HepG2 (cell line): ENCODE data around the gene DDX4. TPM values are rescaled to one million over a fixed set of nuclear protein-coding genes. Genes with fewer than 3 reads are reported as not detected.

ENCODE experiments used
- ATAC-seq: fragments of 200-7000 bp; cut with Tn5 transposase; 3 replicates; pipeline ENCODE4 v1.9.1; 2020; ENCODE audit warnings: mild to moderate bottlenecking, moderate library complexity
- BruUV-seq: library from RNA; stranded (reverse); fragments of 400-500 nt; replicated peaks from 2 replicates; lab custom pipeline; 2021; lab: Mats Ljungman, UMichigan
- CTCF ChIA-PET: fragments of 300-600 bp; formaldehyde crosslinking; extraction: SDS; loops from one replicate; lab custom pipeline; 2021; ENCODE audit warnings: low total read pairs, inconsistent platforms, low intra/inter-chr PET ratio; lab: Yijun Ruan, JAX
- POLR2A ChIA-PET: fragments of 350-600 bp; sonication (Branson Sonifier 250); formaldehyde crosslinking; loops from one replicate; lab custom pipeline; 2020; ENCODE audit warnings: antibody characterized with exemption, inconsistent platforms; lab: Yijun Ruan, JAX
- DNase-seq: peaks from one replicate; pipeline ENCODE4 v3.0.0-alpha.2; 2015; ENCODE audit warnings: low spot score
- FAIRE-seq: peaks from 3 replicates; lab custom pipeline; 2011; peaks lifted over from hg19 to GRCh38; lab: Jason Lieb, UNC
- H2AFZ ChIP-seq: one replicate; pipeline ENCODE4 v1.6.1; 2011; ENCODE audit warnings: low read length, inconsistent platforms
- H3K27ac ChIP-seq: fragments of 300-600 bp; 3 replicates; pipeline ENCODE4 v1.8.0; 2011; ENCODE audit warnings: mixed run types, mild to moderate bottlenecking, mixed read lengths, low read length, inconsistent platforms; ENCODE audit not compliant: insufficient read depth; ENCODE audit errors: extremely low read length
- H3K27me3 ChIP-seq, 2 experiments: fragments of 200-600 bp in 1 of 2; 2 replicates in 1 of 2; 3 replicates in 1 of 2; pipeline versions ENCODE4 v1.6.0 to v1.8.0; 2011; ENCODE audit warnings: low read length in 2 of 2, mild to moderate bottlenecking in 2 of 2, moderate library complexity in 2 of 2, inconsistent platforms in 1 of 2; ENCODE audit not compliant: insufficient read depth in 2 of 2, control insufficient read depth in 1 of 2
- H3K36me3 ChIP-seq, 2 experiments: fragments of 200-600 bp in 1 of 2; replicated peaks in 1 of 2; 2 replicates in 1 of 2; 3 replicates in 1 of 2; pipeline versions ENCODE4 v1.5.1 to v1.8.0; 2011; ENCODE audit warnings: low read length in 2 of 2, inconsistent platforms in 1 of 2; ENCODE audit not compliant: insufficient read depth in 2 of 2, control insufficient read depth in 1 of 2
- H3K4me1 ChIP-seq: 2 replicates; pipeline ENCODE4 v1.5.1; 2012; ENCODE audit warnings: low read length, inconsistent platforms; ENCODE audit not compliant: insufficient read depth
- H3K4me2 ChIP-seq: 2 replicates; pipeline ENCODE4 v1.6.0; 2011; ENCODE audit warnings: low read depth, low read length, inconsistent platforms
- H3K4me3 ChIP-seq, 3 experiments: fragments of 200-600 bp in 1 of 3; sonication (generic), shearing (Covaris generic) in 1 of 3; replicated peaks in 1 of 3; 2 replicates each; pipeline ENCODE4 v1.5.1; 2011 to 2016; ENCODE audit warnings: low read length in 3 of 3, inconsistent platforms in 2 of 3, low read depth in 2 of 3, mild to moderate bottlenecking in 2 of 3, control low read depth in 1 of 3, mixed read lengths in 1 of 3; ENCODE audit not compliant: insufficient read depth in 1 of 3
- H3K79me2 ChIP-seq: one replicate; pipeline ENCODE4 v1.6.1; 2011; ENCODE audit warnings: low read length, inconsistent platforms; ENCODE audit not compliant: insufficient read depth
- H3K9ac ChIP-seq: 2 replicates; pipeline ENCODE4 v1.6.0; 2011; ENCODE audit warnings: mild to moderate bottlenecking, low read depth, low read length, inconsistent platforms; ENCODE audit not compliant: insufficient read depth
- H3K9me3 ChIP-seq: 2 replicates; pipeline ENCODE4 v1.5.1; 2012; ENCODE audit warnings: mild to moderate bottlenecking, low read length
- H4K20me1 ChIP-seq: 2 replicates; pipeline ENCODE4 v1.6.0; 2011; ENCODE audit warnings: inconsistent platforms, mild to moderate bottlenecking, low read length, moderate library complexity; ENCODE audit not compliant: insufficient read depth
- ATF7 ChIP-seq, 2 experiments: fragments of 450-650 bp in 1 of 2; sonication (generic) in 1 of 2; formaldehyde crosslinking in 1 of 2; IDR thresholded peaks; 2 replicates each; pipeline versions ENCODE4 v1.4.0 to v1.6.1; 2016 to 2020; ENCODE audit warnings: antibody characterized with exemption in 1 of 2, mild to moderate bottlenecking in 1 of 2, missing genetic modification reagents in 1 of 2
- ATF7-NPFF ChIP-seq: sonication (generic); formaldehyde crosslinking; IDR thresholded peaks from 2 replicates; pipeline ENCODE4 v1.8.1; 2023; ENCODE audit warnings: mild to moderate bottlenecking, low read depth, missing genetic modification reagents, moderate library complexity
- CBX2 ChIP-seq, 2 experiments: fragments of 200-600 bp in 1 of 2; sonication (generic); formaldehyde crosslinking in 1 of 2; IDR thresholded peaks; 2 replicates each; pipeline versions ENCODE4 v1.7.0 to v1.8.1; 2018 to 2022; ENCODE audit warnings: low read depth in 2 of 2, low read length in 1 of 2, mild to moderate bottlenecking in 1 of 2, missing genetic modification reagents in 1 of 2
- ELF3 ChIP-seq: IDR thresholded peaks from 2 replicates; pipeline ENCODE4 v1.6.1; 2016; ENCODE audit warnings: missing genetic modification reagents, missing compliant biosample characterization
- EZH2 ChIP-seq: conservative IDR thresholded peaks from 2 replicates; pipeline ENCODE4 v1.6.1; 2012; ENCODE audit warnings: mild to moderate bottlenecking, low read depth, low read length, moderate library complexity
- FOXA3 ChIP-seq: IDR thresholded peaks from 2 replicates; pipeline ENCODE4 v1.6.1; 2016; ENCODE audit warnings: missing genetic modification reagents, missing compliant biosample characterization
- MAFF ChIP-seq: IDR thresholded peaks from 2 replicates; pipeline ENCODE4 v1.6.1; 2011; ENCODE audit warnings: low read depth, low read length, improper control_type of control experiment
- MED8 ChIP-seq: sonication (generic); formaldehyde crosslinking; IDR thresholded peaks from 2 replicates; pipeline ENCODE4 v1.8.1; 2023; ENCODE audit warnings: mild to moderate bottlenecking, missing genetic modification reagents; ENCODE audit not compliant: insufficient replicate concordance
- MEIS1 ChIP-seq: sonication (generic); formaldehyde crosslinking; IDR thresholded peaks from 2 replicates; pipeline ENCODE4 v1.9.0; 2021; ENCODE audit warnings: mild to moderate bottlenecking, missing genetic modification reagents, moderate library complexity, borderline replicate concordance
- POLR2AphosphoS5 ChIP-seq: IDR thresholded peaks from 2 replicates; pipeline ENCODE4 v1.6.1; 2012; ENCODE audit warnings: low read depth, low read length
- SMAD3 ChIP-seq: sonication (generic); formaldehyde crosslinking; IDR thresholded peaks from 2 replicates; pipeline ENCODE4 v1.4.0; 2020; ENCODE audit warnings: missing genetic modification reagents
- THYN1 ChIP-seq: sonication (generic); formaldehyde crosslinking; IDR thresholded peaks from 2 replicates; pipeline ENCODE4 v1.8.1; 2023; ENCODE audit warnings: low read depth, mild to moderate bottlenecking, moderate library complexity, missing genetic modification reagents, borderline replicate concordance
- ZBTB39 ChIP-seq: sonication (generic); formaldehyde crosslinking; IDR thresholded peaks from 2 replicates; pipeline ENCODE4 v1.5.0; 2020; ENCODE audit warnings: missing genetic modification reagents
- ZNF280B ChIP-seq: sonication (generic); formaldehyde crosslinking; IDR thresholded peaks from 2 replicates; pipeline ENCODE4 v1.5.0; 2020; ENCODE audit warnings: missing genetic modification reagents, mild to moderate bottlenecking, borderline replicate concordance
- ZNF354B ChIP-seq: sonication (generic); formaldehyde crosslinking; IDR thresholded peaks from 2 replicates; pipeline ENCODE4 v1.8.0; 2022; ENCODE audit warnings: mild to moderate bottlenecking, missing genetic modification reagents
- ZNF432 ChIP-seq: sonication (generic); formaldehyde crosslinking; IDR thresholded peaks from 2 replicates; pipeline ENCODE4 v1.5.0; 2020; ENCODE audit warnings: missing genetic modification reagents, mild to moderate bottlenecking, borderline replicate concordance
- ZNF790 ChIP-seq: sonication (generic); formaldehyde crosslinking; IDR thresholded peaks from 2 replicates; pipeline ENCODE4 v1.8.0; 2022; ENCODE audit warnings: missing genetic modification reagents, mild to moderate bottlenecking, borderline replicate concordance
- ZSCAN20 ChIP-seq: sonication (generic); formaldehyde crosslinking; IDR thresholded peaks from 2 replicates; pipeline ENCODE4 v1.4.0; 2020; ENCODE audit warnings: missing genetic modification reagents, mild to moderate bottlenecking, borderline replicate concordance
- WGBS: methylation state at CpG from one replicate; pipeline ENCODE4 v1.1.6; 2017; ENCODE audit warnings: low lambda C conversion rate; 5-methylcytosine and 5-hydroxymethylcytosine counted together
- in situ Hi-C: cut with HindIII; loops from 2 replicates; pipeline ENCODE4 v1.10.0; 2017; ENCODE audit warnings: low pct_unique_long_range_greater_than_20kb; ENCODE audit not compliant: extremely low pct_ligation_motif_present
- intact Hi-C: fragments of 100-400 bp; cut with micrococcal nuclease; formaldehyde crosslinking; loops from one replicate; pipeline ENCODE4 v1.10.0; 2022; ENCODE audit not compliant: unreplicated experiment
- polyA plus RNA-seq, 8 experiments: library from polyadenylated mRNA; depleted of rRNA in 3 of 8; stranded (reverse) in 7 of 8; unstranded in 1 of 8; fragments of >200 nt; fragmentation: Illumina TruSeq in 4 of 8; extraction: Trizol in 4 of 8; gene quantifications; 2 replicates each; pipeline versions ENCODE4 v1.2.1 to v1.2.3, GENCODE V29; 2011 to 2016; ENCODE audit warnings: low read depth in 4 of 8, missing spikeins in 1 of 8, mixed read lengths in 1 of 8; ENCODE audit not compliant: insufficient read depth in 1 of 8
- total RNA-seq, 5 experiments: library from RNA; depleted of rRNA; stranded (reverse); fragments of >200 nt; fragmentation: Illumina TruSeq; extraction: Trizol; gene quantifications; 2 replicates each; pipeline ENCODE4 v1.2.3, GENCODE V29; 2016; ENCODE audit warnings: low read depth in 1 of 5

The DDX4 gene
- total and polyA plus RNA-seq, 2 of the 13 experiments (the other 11 are each of a cell fraction or from before 2014, with no cell fraction given), result 0.05 TPM; not detected in 1

- 18% methylated on average over 3 of the region's 3 CpGs for WGBS
- intact Hi-C loops, result no loop called here
- H2AFZ ChIP-seq, result no peak overlapping the region
- FAIRE-seq, result no peak
- CTCF ChIA-PET, result no interaction called here
- no peak for DNase-seq
- no TSS peak for BruUV-seq
- no peaks in the 10 kb centered on the region for H3K4me1 ChIP-seq
- no peak overlapping the region for H3K9ac ChIP-seq
- ATAC-seq, result no peak
- no peaks in the 10 kb centered on the region for H3K79me2 ChIP-seq
- in situ Hi-C loops, result no loop called here
- no peak overlapping the region for H3K4me2 ChIP-seq
- no peak overlapping the region for H3K27ac ChIP-seq
- H3K9me3 ChIP-seq, result no peaks in the 10 kb centered on the region
- no peaks in the 10 kb centered on the region for H3K36me3 ChIP-seq
- H3K27me3 ChIP-seq, result no peaks in the 10 kb centered on the region; a peak in 1 of 5 replicates
- H3K4me3 ChIP-seq, result no peak overlapping the region
- POLR2A ChIA-PET, result no interaction called here
- no peaks in the 10 kb centered on the region for H4K20me1 ChIP-seq
- TF ChIP-seq THYN1 (no peak), ELF3 (CRISPR knock-in tag) (no peak), ATF7 (IDR thresholded peaks at IDR 0.05) (no peak), ATF7 (CRISPR knock-in tag; IDR thresholded peaks at IDR 0.05) (no peak), ZSCAN20 (CRISPR knock-in tag) (no peak), ZNF790 (no peak), CBX2 (IDR thresholded peaks at IDR 0.05; ENCODE audit: low read depth, low read length) (no peak), CBX2 (CRISPR knock-in tag; IDR thresholded peaks at IDR 0.05; ENCODE audit: low read depth) (no peak), ZNF354B (no peak), ZBTB39 (CRISPR knock-in tag) (no peak), MED8 (CRISPR knock-in tag) (no peak), ZNF432 (CRISPR knock-in tag) (no peak), EZH2 (no peak), MEIS1 (CRISPR knock-in tag) (no peak), MAFF (no peak), POLR2AphosphoS5 (no peak), ATF7-NPFF (CRISPR knock-in tag) (no peak), SMAD3 (CRISPR knock-in tag) (no peak), ZNF280B (no peak), FOXA3 (CRISPR knock-in tag) (no peak)
Measured at GRCh38 chr5:55731848-55732247, 6.0 kb upstream of the DDX4 start.
